ENCODE results near the gene S100A10.

The S100A10 gene

DNA sequence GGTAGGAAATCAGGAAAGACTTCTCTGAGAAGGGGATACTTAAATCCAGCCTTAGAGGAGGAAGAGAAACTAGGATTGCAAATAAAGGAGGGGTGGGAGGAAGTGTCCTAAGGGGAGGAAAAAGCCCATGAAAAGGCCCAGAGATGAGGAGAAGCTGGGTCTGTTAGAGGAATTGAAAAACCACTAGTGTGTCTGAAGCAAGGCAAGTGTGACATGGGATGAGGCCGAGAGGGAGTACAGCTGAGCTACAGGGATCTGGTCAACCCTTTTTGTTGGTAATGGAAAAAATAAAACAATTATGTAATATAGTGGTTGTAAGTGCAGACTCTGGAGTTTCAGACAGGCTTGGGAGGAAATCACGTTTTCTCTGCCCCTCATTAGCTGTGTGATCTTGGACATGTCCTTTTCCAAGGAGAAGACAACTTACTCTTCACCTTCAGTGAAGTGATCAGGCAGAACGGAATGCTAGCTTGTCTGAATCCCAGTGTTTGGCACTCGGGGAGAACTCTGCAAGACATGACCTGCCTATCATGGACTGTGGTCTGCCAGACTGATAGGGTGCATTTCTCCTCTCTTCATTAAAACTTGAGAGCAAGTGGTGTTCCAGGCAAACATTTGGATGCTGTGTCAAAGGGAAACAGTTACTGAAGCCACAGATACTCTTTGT lies 7.4 kb upstream of the S100A10 start:
- Histone ChIP-seq H3K4me3 (ENCODE audit: low read length, poor library complexity, severe bottlenecking) (no peak overlapping the region), H2AFZ (ENCODE audit: low read length) (no peak overlapping the region), H3K9me2 (replicated peaks; ENCODE audit: low read depth, low read length) (no peaks in the 10 kb centered on the region), H3K4me1 (ENCODE audit: insufficient read depth, low read length, poor library complexity, severe bottlenecking) (no peaks in the 10 kb centered on the region), H3K4me2 (ENCODE audit: low read depth, low read length, poor library complexity, severe bottlenecking) (no peak overlapping the region), H3F3A (ENCODE audit: low read depth) (no peaks in the 10 kb centered on the region), H3K27me3 (ENCODE audit: insufficient read depth, low read length, poor library complexity, severe bottlenecking) (no peaks in the 10 kb centered on the region), H3K79me2 (ENCODE audit: insufficient read depth, low read length) (no peaks in the 10 kb centered on the region), H3K9me3 (ENCODE audit: insufficient read depth, low read depth, low read length) (no peaks in the 10 kb centered on the region), H3K36me3 (ENCODE audit: insufficient read depth, low read length) (no peaks in the 10 kb centered on the region), H3K9ac (ENCODE audit: low read depth, low read length, poor library complexity, severe bottlenecking) (no peak overlapping the region), H4K20me1 (ENCODE audit: insufficient read depth, low read length, poor library complexity, severe bottlenecking) (no peaks in the 10 kb centered on the region)
- no peak for TF ChIP-seq EZH2phosphoT487 (IDR thresholded peaks at IDR 0.05; ENCODE audit: borderline replicate concordance)
- TF ChIP-seq, protein P1, sequence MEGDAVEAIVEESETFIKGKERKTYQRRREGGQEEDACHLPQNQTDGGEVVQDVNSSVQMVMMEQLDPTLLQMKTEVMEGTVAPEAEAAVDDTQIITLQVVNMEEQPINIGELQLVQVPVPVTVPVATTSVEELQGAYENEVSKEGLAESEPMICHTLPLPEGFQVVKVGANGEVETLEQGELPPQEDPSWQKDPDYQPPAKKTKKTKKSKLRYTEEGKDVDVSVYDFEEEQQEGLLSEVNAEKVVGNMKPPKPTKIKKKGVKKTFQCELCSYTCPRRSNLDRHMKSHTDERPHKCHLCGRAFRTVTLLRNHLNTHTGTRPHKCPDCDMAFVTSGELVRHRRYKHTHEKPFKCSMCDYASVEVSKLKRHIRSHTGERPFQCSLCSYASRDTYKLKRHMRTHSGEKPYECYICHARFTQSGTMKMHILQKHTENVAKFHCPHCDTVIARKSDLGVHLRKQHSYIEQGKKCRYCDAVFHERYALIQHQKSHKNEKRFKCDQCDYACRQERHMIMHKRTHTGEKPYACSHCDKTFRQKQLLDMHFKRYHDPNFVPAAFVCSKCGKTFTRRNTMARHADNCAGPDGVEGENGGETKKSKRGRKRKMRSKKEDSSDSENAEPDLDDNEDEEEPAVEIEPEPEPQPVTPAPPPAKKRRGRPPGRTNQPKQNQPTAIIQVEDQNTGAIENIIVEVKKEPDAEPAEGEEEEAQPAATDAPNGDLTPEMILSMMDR (conservative IDR thresholded peaks at IDR 0.05; ENCODE audit: low read length), result no peak

DNA sequence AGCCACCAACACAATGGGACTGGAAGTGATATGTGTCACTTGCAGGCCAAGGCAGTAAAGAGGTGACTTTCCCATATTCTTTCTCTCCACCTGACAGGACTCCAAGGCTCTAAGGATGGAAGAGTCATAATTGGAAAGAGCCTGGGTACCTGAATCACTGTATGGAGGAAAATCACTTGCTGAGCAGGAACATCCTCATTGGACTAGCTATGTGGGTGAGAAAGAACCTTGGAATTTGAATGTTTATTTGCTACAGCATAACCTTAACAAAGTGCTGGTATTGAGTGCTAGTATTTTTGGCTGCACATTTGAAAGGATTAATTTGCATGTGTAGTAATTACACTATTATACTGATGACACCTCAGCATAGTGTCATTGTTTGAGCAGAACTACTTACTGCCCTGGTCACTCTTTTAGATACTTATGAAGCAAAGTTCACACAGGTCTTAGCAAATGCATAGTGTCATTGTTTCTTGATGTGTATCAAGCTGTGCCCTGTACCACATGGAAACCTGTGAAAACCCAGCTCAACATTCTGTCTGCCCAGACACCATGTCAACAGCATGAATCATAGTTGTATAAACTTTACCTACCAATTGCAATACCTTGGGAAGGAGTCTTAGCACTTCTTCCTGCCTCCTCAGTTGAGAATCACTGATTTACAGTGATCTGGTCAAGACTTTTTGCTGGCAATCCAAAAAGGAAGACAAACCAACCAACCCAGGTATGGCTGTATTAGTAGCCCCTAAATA lies 5.1 kb upstream of the S100A10 start:
- Histone ChIP-seq H2AFZ (ENCODE audit: low read length) (no peak overlapping the region), H3K36me3 (ENCODE audit: insufficient read depth, low read length) (no peaks in the 10 kb centered on the region), H3K79me2 (ENCODE audit: insufficient read depth, low read length) (no peaks in the 10 kb centered on the region), H3K4me2 (ENCODE audit: low read depth, low read length, poor library complexity, severe bottlenecking) (no peak overlapping the region), H3F3A (ENCODE audit: low read depth) (peaks cover 9% of the 10 kb centered on the region; the same call in 1 of the 2 replicates), H3K9me3 (ENCODE audit: insufficient read depth, low read depth, low read length) (no peaks in the 10 kb centered on the region), H3K27me3 (ENCODE audit: insufficient read depth, low read length, poor library complexity, severe bottlenecking) (no peaks in the 10 kb centered on the region), H3K9ac (ENCODE audit: low read depth, low read length, poor library complexity, severe bottlenecking) (no peak overlapping the region), H4K20me1 (ENCODE audit: insufficient read depth, low read length, poor library complexity, severe bottlenecking) (no peaks in the 10 kb centered on the region), H3K4me1 (ENCODE audit: insufficient read depth, low read length, poor library complexity, severe bottlenecking) (peaks cover 5% of the 10 kb centered on the region), H3K4me3 (ENCODE audit: low read length, poor library complexity, severe bottlenecking) (no peak overlapping the region), H3K9me2 (replicated peaks; ENCODE audit: low read depth, low read length) (no peaks in the 10 kb centered on the region)
- TF ChIP-seq EZH2phosphoT487 (IDR thresholded peaks at IDR 0.05; ENCODE audit: borderline replicate concordance), result no peak
- TF ChIP-seq, protein P1 (conservative IDR thresholded peaks at IDR 0.05; ENCODE audit: low read length), result no peak

DNA sequence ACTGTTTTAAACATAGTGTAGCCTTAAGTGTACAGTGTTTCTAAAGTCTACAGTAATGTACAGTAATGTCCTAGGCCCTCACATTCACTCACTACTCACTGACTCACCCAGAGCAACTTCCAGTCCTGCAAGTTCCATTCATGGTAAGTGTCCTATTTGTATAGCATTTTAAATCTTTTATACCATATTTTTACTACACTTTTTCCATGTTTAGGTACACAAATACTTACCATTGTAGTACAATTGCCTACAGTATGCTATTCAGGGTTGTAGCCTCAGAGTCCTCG lies 3.6 kb upstream of the S100A10 start:
- peaks cover 13% of the 10 kb centered on the region for H3K79me2 ChIP-seq (ENCODE audit: insufficient read depth, low read length)
- TF ChIP-seq, protein P1 (conservative IDR thresholded peaks at IDR 0.05; ENCODE audit: low read length), result no peak
- no peak for TF ChIP-seq EZH2phosphoT487 (IDR thresholded peaks at IDR 0.05; ENCODE audit: borderline replicate concordance)
- no peak overlapping the region for H3K4me2 ChIP-seq (ENCODE audit: low read depth, low read length, poor library complexity, severe bottlenecking)
- H3K36me3 ChIP-seq (ENCODE audit: insufficient read depth, low read length), result no peaks in the 10 kb centered on the region
- H3K9me2 ChIP-seq (replicated peaks; ENCODE audit: low read depth, low read length), result no peaks in the 10 kb centered on the region
- H3K9me3 ChIP-seq (ENCODE audit: insufficient read depth, low read depth, low read length), result no peaks in the 10 kb centered on the region
- H3K4me3 ChIP-seq (ENCODE audit: low read length, poor library complexity, severe bottlenecking), result no peak overlapping the region
- peaks cover 13% of the 10 kb centered on the region for H3K4me1 ChIP-seq (ENCODE audit: insufficient read depth, low read length, poor library complexity, severe bottlenecking)
- H4K20me1 ChIP-seq (ENCODE audit: insufficient read depth, low read length, poor library complexity, severe bottlenecking), result no peaks in the 10 kb centered on the region
- no peaks in the 10 kb centered on the region for H3K27me3 ChIP-seq (ENCODE audit: insufficient read depth, low read length, poor library complexity, severe bottlenecking)
- H3F3A ChIP-seq (ENCODE audit: low read depth), result peaks cover 9% of the 10 kb centered on the region; the same call in 1 of the 2 replicates
- H2AFZ ChIP-seq (ENCODE audit: low read length), result no peak overlapping the region
- H3K9ac ChIP-seq (ENCODE audit: low read depth, low read length, poor library complexity, severe bottlenecking), result no peak overlapping the region
